KMS-11 (cell line): ENCODE results near the gene APOL6.

Source experiments
- H2AFZ ChIP-seq: fragments of 200-600 bp; sonication (generic); 2 replicates; pipeline ENCODE4 v1.6.1; 2016; ENCODE audit warnings: antibody characterized with exemption, mixed run types, low read depth
- H3K27ac ChIP-seq: fragments of 200-600 bp; sonication (generic); 2 replicates; pipeline ENCODE4 v1.6.1; 2016; ENCODE audit warnings: mild to moderate bottlenecking, mixed run types
- H3K27me3 ChIP-seq: fragments of 200-600 bp; sonication (generic); 2 replicates; pipeline ENCODE4 v1.6.1; 2017; ENCODE audit warnings: mild to moderate bottlenecking, low read depth, mixed run types, moderate library complexity; ENCODE audit not compliant: insufficient read depth
- H3K36me3 ChIP-seq: fragments of 200-600 bp; sonication (generic); 2 replicates; pipeline ENCODE4 v1.6.1; 2017; ENCODE audit warnings: mild to moderate bottlenecking, mixed run types; ENCODE audit not compliant: insufficient read depth
- H3K4me1 ChIP-seq: fragments of 200-600 bp; sonication (generic); 2 replicates; pipeline ENCODE4 v1.6.1; 2016; ENCODE audit warnings: mild to moderate bottlenecking, low read depth, mixed run types; ENCODE audit not compliant: poor library complexity, severe bottlenecking
- H3K4me2 ChIP-seq: fragments of 200-600 bp; sonication (generic); 2 replicates; pipeline ENCODE4 v1.7.0; 2016; ENCODE audit warnings: mild to moderate bottlenecking, mixed run types
- H3K4me3 ChIP-seq: fragments of 200-600 bp; sonication (generic); IDR thresholded peaks from 2 replicates; pipeline ENCODE4 v1.6.1; 2017; ENCODE audit warnings: low read depth, low read length, mixed read lengths; ENCODE audit not compliant: insufficient read depth
- H3K79me2 ChIP-seq: fragments of 200-600 bp; sonication (generic); 2 replicates; pipeline ENCODE4 v1.6.1; 2016; ENCODE audit warnings: low read depth, mixed run types; ENCODE audit not compliant: insufficient read depth
- H3K9ac ChIP-seq: fragments of 200-600 bp; sonication (generic); 2 replicates; pipeline ENCODE4 v1.6.1; 2016; ENCODE audit warnings: mild to moderate bottlenecking, mixed run types
- H4K20me1 ChIP-seq: fragments of 200-600 bp; sonication (generic); 2 replicates; pipeline ENCODE4 v1.6.1; 2016; ENCODE audit warnings: mild to moderate bottlenecking, mixed run types; ENCODE audit not compliant: insufficient read depth
- TF ChIP-seq, protein P1 (sequence below): fragments of 200-600 bp; sonication (generic); conservative IDR thresholded peaks from 2 replicates; pipeline ENCODE4 v1.6.1; 2017; ENCODE audit warnings: low read depth, mild to moderate bottlenecking, antibody characterized with exemption, low read length, moderate library complexity, mixed read lengths

APOL6 gene

DNA sequence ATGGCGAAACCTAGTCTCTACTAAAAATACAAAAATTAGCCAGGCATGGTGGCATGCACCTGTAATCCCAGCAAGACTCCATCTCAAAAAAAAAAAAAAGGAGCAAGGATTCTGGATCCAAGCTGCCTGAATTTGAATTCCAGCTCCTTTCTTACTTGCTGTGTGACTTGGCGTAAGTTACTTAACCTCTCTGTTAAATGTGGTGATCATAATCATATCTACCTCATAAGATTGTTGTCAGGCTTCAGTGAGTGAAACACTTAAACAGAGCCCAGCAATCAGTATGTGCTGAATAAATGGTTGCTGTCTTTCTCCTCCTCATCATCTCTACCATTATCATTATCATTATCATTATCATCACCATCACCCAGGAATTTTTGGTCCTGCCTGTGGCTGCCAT lies 33.8 kb upstream of the APOL6 start:
- no peaks in the 10 kb centered on the region for H3K36me3 ChIP-seq
- H3K4me3 ChIP-seq: no peak overlapping the region
- no peak overlapping the region for H2AFZ ChIP-seq
- no peaks in the 10 kb centered on the region for H3K4me1 ChIP-seq
- H3K9ac ChIP-seq: no peak overlapping the region
- no peaks in the 10 kb centered on the region for H3K27me3 ChIP-seq
- TF ChIP-seq, protein P1, sequence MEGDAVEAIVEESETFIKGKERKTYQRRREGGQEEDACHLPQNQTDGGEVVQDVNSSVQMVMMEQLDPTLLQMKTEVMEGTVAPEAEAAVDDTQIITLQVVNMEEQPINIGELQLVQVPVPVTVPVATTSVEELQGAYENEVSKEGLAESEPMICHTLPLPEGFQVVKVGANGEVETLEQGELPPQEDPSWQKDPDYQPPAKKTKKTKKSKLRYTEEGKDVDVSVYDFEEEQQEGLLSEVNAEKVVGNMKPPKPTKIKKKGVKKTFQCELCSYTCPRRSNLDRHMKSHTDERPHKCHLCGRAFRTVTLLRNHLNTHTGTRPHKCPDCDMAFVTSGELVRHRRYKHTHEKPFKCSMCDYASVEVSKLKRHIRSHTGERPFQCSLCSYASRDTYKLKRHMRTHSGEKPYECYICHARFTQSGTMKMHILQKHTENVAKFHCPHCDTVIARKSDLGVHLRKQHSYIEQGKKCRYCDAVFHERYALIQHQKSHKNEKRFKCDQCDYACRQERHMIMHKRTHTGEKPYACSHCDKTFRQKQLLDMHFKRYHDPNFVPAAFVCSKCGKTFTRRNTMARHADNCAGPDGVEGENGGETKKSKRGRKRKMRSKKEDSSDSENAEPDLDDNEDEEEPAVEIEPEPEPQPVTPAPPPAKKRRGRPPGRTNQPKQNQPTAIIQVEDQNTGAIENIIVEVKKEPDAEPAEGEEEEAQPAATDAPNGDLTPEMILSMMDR: no peak
- H3K27ac ChIP-seq: no peak overlapping the region
- H3K79me2 ChIP-seq: no peaks in the 10 kb centered on the region
- no peaks in the 10 kb centered on the region for H4K20me1 ChIP-seq
- H3K4me2 ChIP-seq: no peak overlapping the region

DNA sequence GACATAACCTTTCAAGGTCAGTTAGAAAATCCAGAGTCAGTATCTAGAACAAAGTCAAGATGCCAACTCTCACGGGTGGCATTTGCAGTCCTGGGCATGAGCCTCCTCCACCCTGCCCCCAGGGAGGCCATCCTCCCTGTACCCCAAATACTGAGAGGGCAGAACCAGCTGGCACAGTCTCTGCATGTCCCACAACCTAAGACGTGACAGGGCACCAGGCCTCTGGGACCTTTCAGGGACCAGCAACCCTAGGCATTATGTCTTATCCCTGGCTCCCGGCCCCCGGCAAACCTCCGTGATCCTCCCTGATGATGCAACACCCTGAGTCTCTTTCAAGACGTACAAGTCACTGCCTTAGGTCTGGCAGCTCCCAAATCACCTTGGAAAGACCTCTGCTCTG lies 33.1 kb upstream of the APOL6 start:
- H3K9ac ChIP-seq: no peak overlapping the region
- TF ChIP-seq, protein P1: no peak
- no peak overlapping the region for H2AFZ ChIP-seq
- H3K27me3 ChIP-seq: no peaks in the 10 kb centered on the region
- no peaks in the 10 kb centered on the region for H4K20me1 ChIP-seq
- no peak overlapping the region for H3K27ac ChIP-seq
- no peaks in the 10 kb centered on the region for H3K4me1 ChIP-seq
- H3K36me3 ChIP-seq: no peaks in the 10 kb centered on the region
- no peak overlapping the region for H3K4me2 ChIP-seq
- no peaks in the 10 kb centered on the region for H3K79me2 ChIP-seq
- H3K4me3 ChIP-seq: no peak overlapping the region

DNA sequence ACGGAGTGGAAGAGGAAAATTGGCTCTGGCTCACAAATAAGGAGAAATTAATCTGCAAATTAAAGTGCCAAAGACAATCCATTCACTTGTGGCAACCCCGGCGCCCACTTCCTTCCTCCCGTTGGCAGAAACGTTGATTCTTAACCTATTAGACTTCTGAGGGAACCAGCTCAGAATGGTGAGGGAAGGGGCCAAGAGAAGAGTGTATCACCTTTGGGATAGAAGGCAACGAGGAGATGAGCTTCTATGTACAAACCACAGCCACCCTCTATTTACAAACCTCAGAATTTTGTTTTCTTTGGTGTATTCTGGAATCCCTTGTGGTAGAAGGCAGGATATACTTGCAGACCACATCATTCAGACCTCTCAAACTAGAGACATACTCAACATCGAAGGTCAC lies 32.2 kb upstream of the APOL6 start:
- TF ChIP-seq, protein P1: no peak
- no peak overlapping the region for H3K4me2 ChIP-seq
- no peaks in the 10 kb centered on the region for H4K20me1 ChIP-seq
- no peaks in the 10 kb centered on the region for H3K27me3 ChIP-seq
- no peaks in the 10 kb centered on the region for H3K36me3 ChIP-seq
- no peak overlapping the region for H2AFZ ChIP-seq
- H3K79me2 ChIP-seq: no peaks in the 10 kb centered on the region
- no peak overlapping the region for H3K27ac ChIP-seq
- H3K4me1 ChIP-seq: no peaks in the 10 kb centered on the region
- no peak overlapping the region for H3K4me3 ChIP-seq
- H3K9ac ChIP-seq: no peak overlapping the region

DNA sequence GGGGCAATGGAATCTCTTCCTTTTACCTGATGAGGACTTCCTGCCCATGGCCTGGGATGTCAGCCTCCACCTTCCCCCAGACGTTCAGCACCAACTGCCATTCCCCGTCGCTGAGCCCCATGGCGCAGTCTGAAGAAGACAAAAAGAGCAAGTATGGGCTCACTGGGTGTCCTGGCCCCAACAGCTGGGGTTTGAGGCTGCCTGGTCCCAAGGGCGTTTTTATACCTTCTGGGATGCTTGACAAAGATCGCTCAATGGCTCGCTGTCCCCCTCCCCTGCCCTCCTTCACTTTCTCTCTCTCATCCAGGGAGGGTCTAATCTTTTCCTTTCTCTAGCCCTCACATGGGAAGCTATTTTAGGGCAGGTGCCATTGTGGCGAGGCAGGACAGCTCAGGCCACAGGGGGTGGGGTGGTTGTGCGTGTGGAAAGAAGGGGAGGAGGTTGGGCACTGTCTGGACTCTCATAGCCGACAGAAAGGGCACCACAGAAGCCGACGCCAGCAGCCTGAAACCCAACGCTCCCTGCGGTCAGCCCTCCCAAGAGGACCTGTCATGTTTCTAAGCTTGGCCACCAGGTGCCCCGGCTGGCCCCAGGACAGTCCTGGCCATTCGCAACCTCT lies 31.0 kb upstream of the APOL6 start, which contains the start of gene MB:
TSS of gene MB (minus strand) at position 193 of the 619 bp plus-strand sequence. CDS start at position 121, 72 bp downstream.
- Histone ChIP-seq H2AFZ (no peak within 1 kb of the TSS), H3K27ac (no peak within 1 kb of the TSS), H3K79me2 (no peaks in the 10 kb centered on the region), H3K27me3 (no peaks in the 10 kb centered on the region), H3K4me3 (no peak within 1 kb of the TSS), H4K20me1 (no peaks in the 10 kb centered on the region), H3K4me1 (no peaks in the 10 kb centered on the region), H3K4me2 (no peak within 1 kb of the TSS), H3K36me3 (no peaks in the 10 kb centered on the region), H3K9ac (no peak within 1 kb of the TSS)
- TF ChIP-seq, protein P1: no peak
